Brain microvascular endothelial cell (primary cell): ENCODE data around the gene FGF22.

Experiments
- DNase-seq: peaks from one replicate; pipeline ENCODE4 v3.0.0-alpha.2; 2020
- H3K27ac ChIP-seq: fragments of 250-450 bp; sonication (Bioruptor Pico); 2 replicates; pipeline ENCODE4 v1.5.1; 2020; ENCODE audit warnings: mild to moderate bottlenecking, moderate library complexity
- H3K27me3 ChIP-seq: fragments of 250-450 bp; sonication (Bioruptor Pico); replicated peaks from 2 replicates; pipeline ENCODE4 v1.5.1; 2020; ENCODE audit warnings: mild to moderate bottlenecking
- H3K36me3 ChIP-seq: fragments of 250-450 bp; sonication (Bioruptor Pico); replicated peaks from 2 replicates; pipeline ENCODE4 v1.5.1; 2020; ENCODE audit warnings: mild to moderate bottlenecking
- H3K4me3 ChIP-seq: 2 replicates; pipeline ENCODE4 v1.5.1; 2011; ENCODE audit warnings: low read depth, mild to moderate bottlenecking, control low read depth, low read length, moderate library complexity
- CTCF ChIP-seq: IDR thresholded peaks from 2 replicates; pipeline ENCODE4 v1.5.1; 2011; ENCODE audit warnings: low read depth, mild to moderate bottlenecking, moderate library complexity, low read length, control low read depth, inconsistent platforms; ENCODE audit errors: missing control alignments
- in situ Hi-C: cut with HindIII; loops from 2 replicates; pipeline ENCODE4 v1.10.0; 2017; ENCODE audit warnings: low sequenced_read_pairs, low pct_ligation_motif_present

Gene FGF22

GRCh38 chr19:651991-652390 lies 12.3 kb downstream of the FGF22 start:
- Histone ChIP-seq H3K27me3 (no peaks in the 10 kb centered on the region), H3K27ac (no peak overlapping the region), H3K4me3 (no peak overlapping the region), H3K36me3 (peaks cover 65% of the 10 kb centered on the region)
- no peak for DNase-seq
- in situ Hi-C loops: no loop called here
- TF ChIP-seq CTCF: no peak

GRCh38 chr19:652467-653389 lies 13.0 kb downstream of the FGF22 start:
- no peak for TF ChIP-seq CTCF
- Histone ChIP-seq H3K36me3 (peaks cover 62% of the 10 kb centered on the region), H3K27ac (no peak overlapping the region), H3K4me3 (no peak overlapping the region), H3K27me3 (no peaks in the 10 kb centered on the region)
- in situ Hi-C loops: no loop called here
- no peak for DNase-seq

GRCh38 chr19:653425-653824 lies 13.7 kb downstream of the FGF22 start:
- TF ChIP-seq CTCF: no peak
- in situ Hi-C loops: no loop called here
- no peak overlapping the region for H3K27ac ChIP-seq
- H3K27me3 ChIP-seq: no peaks in the 10 kb centered on the region
- DNase-seq: no peak
- no peak overlapping the region for H3K4me3 ChIP-seq
- H3K36me3 ChIP-seq: peaks cover 58% of the 10 kb centered on the region

GRCh38 chr19:655691-656090 lies 16.0 kb downstream of the FGF22 start:
- in situ Hi-C loops: no loop called here
- TF ChIP-seq CTCF: no peak
- H3K27ac ChIP-seq: no peak overlapping the region
- H3K27me3 ChIP-seq: no peaks in the 10 kb centered on the region
- H3K36me3 ChIP-seq: peaks cover 46% of the 10 kb centered on the region
- no peak overlapping the region for H3K4me3 ChIP-seq
- no peak for DNase-seq

- Histone ChIP-seq H3K27ac (no peak overlapping the region), H3K4me3 (no peak overlapping the region), H3K36me3 (peaks cover 35% of the 10 kb centered on the region), H3K27me3 (no peaks in the 10 kb centered on the region)
- TF ChIP-seq CTCF: no peak
- in situ Hi-C loops: no loop called here
- DNase-seq: no peak
These were observed 17.3 kb downstream of the FGF22 start for GRCh38 chr19:656751-657559.
